CD14-positive monocyte (primary cell): Measurements from ENCODE around the gene LIMCH1. TPM values are rescaled to one million over a fixed set of nuclear protein-coding genes. Genes with fewer than 3 reads are reported as not detected.

ENCODE experiments used
- DNase-seq, 3 donors: peaks; one replicate each; pipeline ENCODE4 v3.0.0-alpha.2; 2011 to 2022
- H2AFZ ChIP-seq: 2 replicates; pipeline ENCODE4 v1.6.0; 2012; ENCODE audit warnings: mild to moderate bottlenecking, low read depth, low read length, inconsistent platforms; ENCODE audit not compliant: insufficient read depth, poor library complexity, severe bottlenecking
- H3K27ac ChIP-seq, 2 donors: 1 replicate in 1 of 2; 2 replicates in 1 of 2; pipeline ENCODE4 v1.5.1; 2012 to 2013; ENCODE audit warnings: low read length in 2 of 2, control low read depth in 1 of 2, inconsistent platforms in 1 of 2, low read depth in 1 of 2, mild to moderate bottlenecking in 1 of 2
- H3K27me3 ChIP-seq, 2 donors: one replicate each; pipeline versions ENCODE4 v1.6.0 to v1.6.1; 2011 to 2013; ENCODE audit warnings: low read length in 2 of 2; ENCODE audit not compliant: control insufficient read depth in 2 of 2, insufficient read depth in 2 of 2
- H3K36me3 ChIP-seq, 2 donors: replicated peaks in 1 of 2; 1 replicate in 1 of 2; 2 replicates in 1 of 2; pipeline versions ENCODE4 v1.5.1 to v1.6.1; 2012 to 2013; ENCODE audit warnings: low read length in 2 of 2, control low read depth in 1 of 2, inconsistent platforms in 1 of 2, mild to moderate bottlenecking in 1 of 2; ENCODE audit not compliant: insufficient read depth in 2 of 2, control insufficient read depth in 1 of 2
- H3K4me1 ChIP-seq, 2 donors: 1 replicate in 1 of 2; 2 replicates in 1 of 2; pipeline versions ENCODE4 v1.5.1 to v1.6.1; 2012 to 2013; ENCODE audit warnings: low read length in 2 of 2, control low read depth in 1 of 2, inconsistent platforms in 1 of 2, mild to moderate bottlenecking in 1 of 2, moderate library complexity in 1 of 2; ENCODE audit not compliant: insufficient read depth in 2 of 2, control insufficient read depth in 1 of 2
- H3K4me2 ChIP-seq: replicated peaks from 2 replicates; pipeline ENCODE3; 2012; ENCODE audit warnings: low read length, moderate library complexity, mild to moderate bottlenecking; ENCODE audit not compliant: poor library complexity, severe bottlenecking; ENCODE audit errors: extremely low read depth
- H3K4me3 ChIP-seq, 3 experiments: fragments of 200-600 bp in 1 of 3; sonication (generic) in 1 of 3; replicated peaks in 1 of 3; 1 replicate in 2 of 3; 2 replicates in 1 of 3; pipeline ENCODE4 v1.5.1; 2011 to 2013; ENCODE audit warnings: low read length in 3 of 3, mild to moderate bottlenecking in 3 of 3, control low read depth in 2 of 3, low read depth in 2 of 3, inconsistent platforms in 1 of 3, moderate library complexity in 1 of 3
- H3K79me2 ChIP-seq: 2 replicates; pipeline ENCODE4 v1.6.0; 2012; ENCODE audit warnings: mild to moderate bottlenecking, control low read depth, inconsistent platforms, low read length, moderate library complexity; ENCODE audit not compliant: insufficient read depth
- H3K9ac ChIP-seq: 2 replicates; pipeline ENCODE4 v1.6.0; 2017; ENCODE audit warnings: low read length, mild to moderate bottlenecking; ENCODE audit not compliant: insufficient read depth, poor library complexity, severe bottlenecking
- H3K9me3 ChIP-seq, 2 donors: replicated peaks in 1 of 2; 1 replicate in 1 of 2; 2 replicates in 1 of 2; pipeline versions ENCODE4 v1.5.1 to v1.6.1; 2012 to 2013; ENCODE audit warnings: low read length in 2 of 2, control low read depth in 1 of 2; ENCODE audit not compliant: control insufficient read depth in 1 of 2, insufficient read depth in 1 of 2
- H4K20me1 ChIP-seq: 2 replicates; pipeline ENCODE4 v1.6.0; 2012; ENCODE audit warnings: mild to moderate bottlenecking, low read length, control low read depth, moderate library complexity; ENCODE audit not compliant: insufficient read depth
- H3K27ac Mint-ChIP-seq, 7 donors: one replicate each; pipeline ENCODE4 v1.8.0; 2020; ENCODE audit warnings: mild to moderate bottlenecking in 7 of 7, mixed read lengths in 7 of 7, moderate library complexity in 6 of 7, inconsistent platforms in 2 of 7
- H3K27me3 Mint-ChIP-seq, 3 donors: one replicate each; pipeline ENCODE4 v1.8.0; 2021 to 2022; ENCODE audit warnings: low read depth in 3 of 3, mild to moderate bottlenecking in 3 of 3, mixed read lengths in 3 of 3, moderate library complexity in 3 of 3, inconsistent platforms in 1 of 3
- H3K36me3 Mint-ChIP-seq, 2 donors: one replicate each; pipeline ENCODE4 v1.8.0; 2020; ENCODE audit warnings: mixed read lengths in 2 of 2, inconsistent platforms in 1 of 2, mild to moderate bottlenecking in 1 of 2
- H3K4me1 Mint-ChIP-seq: one replicate; pipeline ENCODE4 v1.8.0; 2020; ENCODE audit warnings: mild to moderate bottlenecking, mixed read lengths
- H3K4me3 Mint-ChIP-seq, 2 donors: one replicate each; pipeline ENCODE4 v1.8.0; 2020; ENCODE audit warnings: mild to moderate bottlenecking in 2 of 2, mixed read lengths in 2 of 2, moderate library complexity in 1 of 2
- H3K9me3 Mint-ChIP-seq, 7 donors: one replicate each; pipeline ENCODE4 v1.8.0; 2020 to 2022; ENCODE audit warnings: mixed read lengths in 7 of 7, mild to moderate bottlenecking in 6 of 7, moderate library complexity in 6 of 7, inconsistent platforms in 2 of 7
- WGBS: methylation state at CpG from one replicate; pipeline ENCODE4 v1.1.5; 2013; ENCODE audit warnings: missing lambda C conversion rate; ENCODE audit not compliant: insufficient coverage; 5-methylcytosine and 5-hydroxymethylcytosine counted together
- intact Hi-C, 2 donors: fragments of 100-400 bp; cut with micrococcal nuclease; formaldehyde crosslinking; loops; one replicate each; pipeline versions ENCODE4 v1.15.0 to v1.15.1; 2023
- polyA plus RNA-seq, 3 donors: library from polyadenylated mRNA; depleted of rRNA in 1 of 3; unstranded in 2 of 3; stranded (reverse) in 1 of 3; fragments of 300-500 nt in 2 of 3; fragments of >200 nt in 1 of 3; fragmentation: Illumina TruSeq in 2 of 3; gene quantifications; 1 replicate in 2 of 3; 2 replicates in 1 of 3; pipeline ENCODE4 v1.2.3, GENCODE V29; 2012 to 2021
- TF ChIP-seq, protein P1 (sequence below): fragments of 200-600 bp; IDR thresholded peaks from one replicate; pipeline ENCODE4 v1.8.0; 2022; ENCODE audit warnings: antibody characterized with exemption, mild to moderate bottlenecking

LIMCH1 gene
- polyA plus RNA-seq, 3 donors = 0.25 to 0.64 (median 0.32) TPM

GRCh38 chr4:41696131-41696530, 158.2 kb downstream of the LIMCH1 start:
- Mint-ChIP-seq H3K36me3 (no peaks in the 10 kb centered on the region), H3K4me3 (no peak overlapping the region), H3K9me3 (no peaks in the 10 kb centered on the region), H3K27me3 (peaks cover 10 to 14% (median 12%) of the 10 kb centered on the region in 3 donors), H3K27ac (no peak overlapping the region), H3K4me1 (peaks cover 2% of the 10 kb centered on the region)
- Histone ChIP-seq H4K20me1 (no peaks in the 10 kb centered on the region), H3K9ac (no peak overlapping the region), H3K4me2 (no peak overlapping the region), H2AFZ (no peak overlapping the region), H3K36me3 (no peaks in the 10 kb centered on the region), H3K9me3 (no peaks in the 10 kb centered on the region), H3K4me1 (no peaks in the 10 kb centered on the region), H3K27ac (no peak overlapping the region), H3K79me2 (no peaks in the 10 kb centered on the region), H3K27me3 (peaks cover 0 to 18% of the 10 kb centered on the region in 2 donors), H3K4me3 (no peak overlapping the region)
- no CpG with 5 or more reads among the region's 3 CpGs for WGBS
- TF ChIP-seq, protein P1, sequence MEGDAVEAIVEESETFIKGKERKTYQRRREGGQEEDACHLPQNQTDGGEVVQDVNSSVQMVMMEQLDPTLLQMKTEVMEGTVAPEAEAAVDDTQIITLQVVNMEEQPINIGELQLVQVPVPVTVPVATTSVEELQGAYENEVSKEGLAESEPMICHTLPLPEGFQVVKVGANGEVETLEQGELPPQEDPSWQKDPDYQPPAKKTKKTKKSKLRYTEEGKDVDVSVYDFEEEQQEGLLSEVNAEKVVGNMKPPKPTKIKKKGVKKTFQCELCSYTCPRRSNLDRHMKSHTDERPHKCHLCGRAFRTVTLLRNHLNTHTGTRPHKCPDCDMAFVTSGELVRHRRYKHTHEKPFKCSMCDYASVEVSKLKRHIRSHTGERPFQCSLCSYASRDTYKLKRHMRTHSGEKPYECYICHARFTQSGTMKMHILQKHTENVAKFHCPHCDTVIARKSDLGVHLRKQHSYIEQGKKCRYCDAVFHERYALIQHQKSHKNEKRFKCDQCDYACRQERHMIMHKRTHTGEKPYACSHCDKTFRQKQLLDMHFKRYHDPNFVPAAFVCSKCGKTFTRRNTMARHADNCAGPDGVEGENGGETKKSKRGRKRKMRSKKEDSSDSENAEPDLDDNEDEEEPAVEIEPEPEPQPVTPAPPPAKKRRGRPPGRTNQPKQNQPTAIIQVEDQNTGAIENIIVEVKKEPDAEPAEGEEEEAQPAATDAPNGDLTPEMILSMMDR = no peak
- DNase-seq = no peak
- intact Hi-C loops = loop anchor here (10.0 kb wide), 1 partner anchor 189 kb away; no protein-coding TSS in a partner anchor

DNA sequence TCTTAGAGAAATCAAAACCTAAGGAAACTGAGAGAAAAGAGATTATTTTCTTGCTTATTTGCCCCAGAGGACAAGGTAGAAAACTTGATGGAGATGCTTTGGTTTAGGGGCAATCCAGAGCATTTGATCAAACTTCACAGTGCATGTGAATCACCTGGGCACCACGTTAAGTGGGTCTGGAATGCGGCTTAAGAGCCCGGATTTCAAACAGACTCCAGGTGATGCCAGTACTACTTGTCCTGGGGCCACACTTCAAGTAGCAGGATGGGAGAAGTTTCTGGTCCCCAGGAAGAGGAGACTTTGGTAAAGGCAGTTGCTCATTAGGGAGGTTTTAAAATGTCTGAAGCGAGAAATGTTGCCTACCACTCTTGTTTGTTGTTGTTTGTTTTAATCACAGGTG, 158.8 kb downstream of the LIMCH1 start:
- H3K27me3 Mint-ChIP-seq = peaks cover 10 to 16% (median 12%) of the 10 kb centered on the region in 3 donors
- H3K36me3 ChIP-seq = no peaks in the 10 kb centered on the region
- H3K9me3 ChIP-seq = no peaks in the 10 kb centered on the region
- H3K4me3 ChIP-seq = no peak overlapping the region
- H4K20me1 ChIP-seq = no peaks in the 10 kb centered on the region
- H3K4me3 Mint-ChIP-seq = no peak overlapping the region
- DNase-seq = no peak
- TF ChIP-seq, protein P1 = no peak
- intact Hi-C loops = loop anchor here (10.0 kb wide), 1 partner anchor 188 kb away; no protein-coding TSS in a partner anchor
- H3K79me2 ChIP-seq = no peaks in the 10 kb centered on the region
- H3K36me3 Mint-ChIP-seq = no peaks in the 10 kb centered on the region
- H3K9me3 Mint-ChIP-seq = no peaks in the 10 kb centered on the region
- peaks cover 0 to 21% of the 10 kb centered on the region in 2 donors for H3K27me3 ChIP-seq
- no peak overlapping the region for H3K27ac ChIP-seq
- no peak overlapping the region for H3K27ac Mint-ChIP-seq
- no peak overlapping the region for H3K4me2 ChIP-seq
- H3K4me1 Mint-ChIP-seq = peaks cover 2% of the 10 kb centered on the region
- WGBS = 97% methylated on average over 3 of the region's 4 CpGs
- H3K9ac ChIP-seq = no peak overlapping the region
- no peak overlapping the region for H2AFZ ChIP-seq
- H3K4me1 ChIP-seq = no peaks in the 10 kb centered on the region
